Endothelial cell of umbilical vein (primary cell): ENCODE measurements around the gene SETX. TPM values are rescaled to one million over a fixed set of nuclear protein-coding genes. Genes with fewer than 3 reads are reported as not detected.

ENCODE experiments used
- BruUV-seq: library from RNA; stranded (reverse); fragments of 400-500 nt; replicated peaks from 2 replicates; lab custom pipeline; 2021; lab: Mats Ljungman, UMichigan
- CTCF ChIA-PET: fragments of 300-600, 350-600 bp; sonication (Branson Sonifier 250); formaldehyde crosslinking; loops from one replicate; lab custom pipeline; 2021; ENCODE audit warnings: antibody characterized with exemption, inconsistent platforms; lab: Charles Lee
- POLR2A ChIA-PET: fragments of 300-600, 350-600 bp; sonication (Branson Sonifier 250); formaldehyde crosslinking; loops from one replicate; lab custom pipeline; 2021; ENCODE audit warnings: antibody characterized with exemption, inconsistent platforms; lab: Charles Lee
- DNase-seq: peaks from one replicate; pipeline ENCODE4 v3.0.0-alpha.2; 2011; ENCODE audit warnings: low read depth, low spot score
- FAIRE-seq: peaks from 2 replicates; lab custom pipeline; 2011; peaks lifted over from hg19 to GRCh38; lab: Jason Lieb, UNC
- H2AFZ ChIP-seq: 2 replicates; pipeline ENCODE4 v1.6.0; 2012; ENCODE audit warnings: low read depth, low read length, control low read depth, inconsistent platforms
- H3K27ac ChIP-seq: 2 replicates; pipeline ENCODE4 v1.5.1; 2011; ENCODE audit warnings: low read depth, mild to moderate bottlenecking, control low read depth, low read length, moderate library complexity; ENCODE audit not compliant: insufficient read depth
- H3K27me3 ChIP-seq, 2 experiments: 2 replicates each; pipeline versions ENCODE4 v1.6.0 to v1.6.1; 2011; ENCODE audit warnings: low read length in 2 of 2, mixed read lengths in 1 of 2; ENCODE audit not compliant: control insufficient read depth in 2 of 2, insufficient read depth in 2 of 2
- H3K36me3 ChIP-seq, 2 experiments: 2 replicates in 1 of 2; 3 replicates in 1 of 2; pipeline ENCODE4 v1.5.1; 2011; ENCODE audit warnings: low read length in 2 of 2, mild to moderate bottlenecking in 1 of 2, moderate library complexity in 1 of 2; ENCODE audit not compliant: control insufficient read depth in 2 of 2, insufficient read depth in 2 of 2; ENCODE audit errors: extremely low read depth in 1 of 2
- H3K4me1 ChIP-seq: 3 replicates; pipeline ENCODE4 v1.5.1; 2011; ENCODE audit warnings: mild to moderate bottlenecking, low read length; ENCODE audit not compliant: control insufficient read depth, insufficient read depth; ENCODE audit errors: extremely low read depth
- H3K4me2 ChIP-seq: 2 replicates; pipeline ENCODE4 v1.6.1; 2011; ENCODE audit warnings: low read length, control low read depth, mixed read lengths; ENCODE audit not compliant: insufficient read depth
- H3K4me3 ChIP-seq, 3 experiments: fragments of 200-600 bp in 1 of 3; sonication (generic), shearing (Covaris generic) in 1 of 3; replicated peaks in 1 of 3; 2 replicates each; pipeline ENCODE4 v1.5.1; 2011 to 2016; ENCODE audit warnings: control low read depth in 3 of 3, low read length in 3 of 3, mild to moderate bottlenecking in 2 of 3, inconsistent platforms in 1 of 3, low read depth in 1 of 3, moderate library complexity in 1 of 3; ENCODE audit not compliant: insufficient read depth in 1 of 3
- H3K79me2 ChIP-seq: 2 replicates; pipeline ENCODE4 v1.6.0; 2012; ENCODE audit warnings: low read length, inconsistent platforms; ENCODE audit not compliant: control insufficient read depth, insufficient read depth
- H3K9ac ChIP-seq: replicated peaks from 2 replicates; pipeline ENCODE3; 2011; ENCODE audit warnings: low read length, control low read depth; ENCODE audit not compliant: insufficient read depth; ENCODE audit errors: extremely low read depth
- H3K9me1 ChIP-seq: replicated peaks from 3 replicates; pipeline ENCODE4 v1.6.0; 2011; ENCODE audit warnings: mild to moderate bottlenecking, low read length; ENCODE audit not compliant: control insufficient read depth, insufficient read depth; ENCODE audit errors: extremely low read depth
- H3K9me3 ChIP-seq: replicated peaks from 2 replicates; pipeline ENCODE4 v1.5.1; 2012; ENCODE audit warnings: low read length, inconsistent platforms; ENCODE audit not compliant: control insufficient read depth, insufficient read depth
- H4K20me1 ChIP-seq: replicated peaks from 2 replicates; pipeline ENCODE3; 2011; ENCODE audit warnings: mild to moderate bottlenecking, low read length; ENCODE audit not compliant: control insufficient read depth, insufficient read depth; ENCODE audit errors: extremely low read depth
- EZH2 ChIP-seq: IDR thresholded peaks from 2 replicates; pipeline ENCODE4 v1.6.1; 2012; ENCODE audit warnings: borderline replicate concordance, low read depth, mild to moderate bottlenecking, moderate library complexity, low read length, inconsistent platforms; ENCODE audit not compliant: severe bottlenecking
- FOS ChIP-seq: IDR thresholded peaks from 2 replicates; pipeline ENCODE4 v1.6.1; 2011; ENCODE audit warnings: mild to moderate bottlenecking, low read length, moderate library complexity, borderline replicate concordance; ENCODE audit not compliant: insufficient read depth
- GATA2 ChIP-seq: IDR thresholded peaks from 2 replicates; pipeline ENCODE4 v1.7.0; 2011; ENCODE audit warnings: low read depth, mild to moderate bottlenecking, moderate library complexity, mixed read lengths, low read length; ENCODE audit not compliant: insufficient read length, insufficient read depth
- JUN ChIP-seq: IDR thresholded peaks from 2 replicates; pipeline ENCODE4 v1.6.1; 2011; ENCODE audit warnings: borderline replicate concordance, low read depth; ENCODE audit not compliant: insufficient read length, insufficient read depth
- MYC ChIP-seq: IDR thresholded peaks from one replicate; pipeline ENCODE4 v1.6.1; 2011; ENCODE audit warnings: mild to moderate bottlenecking, low read depth, low read length
- POLR2A ChIP-seq: IDR thresholded peaks from 2 replicates; pipeline ENCODE4 v1.6.1; 2012; ENCODE audit warnings: low read depth, mild to moderate bottlenecking, control low read depth, low read length
- POLR2AphosphoS5 ChIP-seq: IDR thresholded peaks from 2 replicates; pipeline ENCODE4 v1.6.1; 2012; ENCODE audit warnings: low read depth, mild to moderate bottlenecking, control low read depth, low read length, moderate library complexity; ENCODE audit not compliant: insufficient read depth
- dilution Hi-C: fragments of 300-500 bp; cut with MboI; formaldehyde crosslinking; loops from one replicate; pipeline ENCODE4 v1.15.0; 2019; ENCODE audit warnings: low sequenced_read_pairs; ENCODE audit not compliant: extremely low pct_ligation_motif_present
- intact Hi-C: fragments of 100-400 bp; cut with micrococcal nuclease; formaldehyde crosslinking; loops from one replicate; pipeline ENCODE4 v1.10.0; 2022
- polyA plus RNA-seq, 4 experiments: library from polyadenylated mRNA; depleted of rRNA in 3 of 4; stranded (reverse) in 3 of 4; unstranded in 1 of 4; fragments of >200 nt; gene quantifications; 2 replicates each; pipeline versions ENCODE4 v1.2.1 to v1.2.3, GENCODE V29; 2011 to 2012; ENCODE audit warnings: missing spikeins in 1 of 4
- total RNA-seq: library from RNA; stranded (reverse); gene quantifications from 2 replicates; pipeline ENCODE4 v1.2.3, GENCODE V29; 2021
- TF ChIP-seq, protein P1 (sequence below): IDR thresholded peaks from 2 replicates; pipeline ENCODE4 v1.6.1; 2011; ENCODE audit not compliant: insufficient read depth, insufficient read length
- TF ChIP-seq, protein P2 (sequence below), 2 donors: IDR thresholded peaks; 1 replicate in 1 of 2; 2 replicates in 1 of 2; pipeline ENCODE4 v1.5.1; 2011; ENCODE audit warnings: low read length in 2 of 2, mild to moderate bottlenecking in 2 of 2, moderate library complexity in 2 of 2, control low read depth in 1 of 2, inconsistent platforms in 1 of 2, low read depth in 1 of 2; ENCODE audit not compliant: insufficient read depth in 1 of 2; ENCODE audit errors: extremely low read depth in 1 of 2

Gene SETX
- total and polyA plus RNA-seq, 2 donors (not counting 3 experiments of a cell fraction or from before 2014, with no cell fraction given) = 20.9 to 47.7 TPM

DNA sequence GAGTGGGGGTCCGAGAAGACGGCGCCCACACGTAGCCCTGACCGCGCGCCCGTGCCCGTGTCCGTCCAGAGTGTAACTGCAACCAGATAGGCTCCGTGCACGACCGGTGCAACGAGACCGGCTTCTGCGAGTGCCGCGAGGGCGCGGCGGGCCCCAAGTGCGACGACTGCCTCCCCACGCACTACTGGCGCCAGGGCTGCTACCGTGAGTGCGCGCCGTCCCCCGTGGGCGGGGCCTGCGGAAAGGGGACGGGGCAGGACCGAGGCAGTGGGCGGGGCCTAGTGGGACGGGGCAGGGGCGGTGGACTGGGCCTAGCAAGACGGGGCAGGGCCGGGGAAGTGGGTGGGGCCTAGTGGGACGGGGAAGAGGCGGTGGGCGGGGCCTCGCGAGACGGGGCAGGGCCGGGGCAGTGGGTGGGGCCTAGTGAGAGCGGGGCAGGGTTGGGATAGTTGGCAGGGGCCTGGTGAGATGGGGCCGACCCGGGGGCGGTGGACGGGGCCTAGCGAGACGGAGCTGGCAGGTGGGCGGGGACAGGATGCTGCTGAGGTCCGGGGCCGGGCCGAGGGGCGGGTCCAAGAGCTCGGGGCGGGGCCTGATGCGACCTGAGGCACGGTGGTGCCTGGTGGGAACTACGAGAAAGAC is 113.8 kb downstream of the SETX start:
- Histone ChIP-seq H3K9ac (no peak overlapping the region), H3K27me3 (peaks cover 4 to 5% of the 10 kb centered on the region in 2 experiments), H3K36me3 (no peaks in the 10 kb centered on the region), H3K79me2 (no peaks in the 10 kb centered on the region), H3K4me1 (peaks cover 7% of the 10 kb centered on the region), H4K20me1 (no peaks in the 10 kb centered on the region), H3K4me2 (peak overlapping the region; percentile 72), H3K27ac (no peak overlapping the region), H3K9me1 (no peaks in the 10 kb centered on the region), H2AFZ (peak overlapping the region; percentile 99), H3K9me3 (no peaks in the 10 kb centered on the region), H3K4me3 (peak overlapping the region; percentile 41 to 63 (median 54))
- ChIA-PET CTCF (interaction anchor here (1.0 to 10.1 kb wide), 5 partner anchors 12 to 478 kb away, joined by 3 to 408 read pairs (median 4); no protein-coding TSS in a partner anchor), POLR2A (no interaction called here)
- TF ChIP-seq POLR2AphosphoS5 (no peak), FOS (no peak), GATA2 (no peak), POLR2A (no peak), JUN (no peak), MYC (no peak), EZH2 (no peak)
- TF ChIP-seq, protein P1, sequence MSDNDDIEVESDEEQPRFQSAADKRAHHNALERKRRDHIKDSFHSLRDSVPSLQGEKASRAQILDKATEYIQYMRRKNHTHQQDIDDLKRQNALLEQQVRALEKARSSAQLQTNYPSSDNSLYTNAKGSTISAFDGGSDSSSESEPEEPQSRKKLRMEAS = no peak
- TF ChIP-seq, protein P2, sequence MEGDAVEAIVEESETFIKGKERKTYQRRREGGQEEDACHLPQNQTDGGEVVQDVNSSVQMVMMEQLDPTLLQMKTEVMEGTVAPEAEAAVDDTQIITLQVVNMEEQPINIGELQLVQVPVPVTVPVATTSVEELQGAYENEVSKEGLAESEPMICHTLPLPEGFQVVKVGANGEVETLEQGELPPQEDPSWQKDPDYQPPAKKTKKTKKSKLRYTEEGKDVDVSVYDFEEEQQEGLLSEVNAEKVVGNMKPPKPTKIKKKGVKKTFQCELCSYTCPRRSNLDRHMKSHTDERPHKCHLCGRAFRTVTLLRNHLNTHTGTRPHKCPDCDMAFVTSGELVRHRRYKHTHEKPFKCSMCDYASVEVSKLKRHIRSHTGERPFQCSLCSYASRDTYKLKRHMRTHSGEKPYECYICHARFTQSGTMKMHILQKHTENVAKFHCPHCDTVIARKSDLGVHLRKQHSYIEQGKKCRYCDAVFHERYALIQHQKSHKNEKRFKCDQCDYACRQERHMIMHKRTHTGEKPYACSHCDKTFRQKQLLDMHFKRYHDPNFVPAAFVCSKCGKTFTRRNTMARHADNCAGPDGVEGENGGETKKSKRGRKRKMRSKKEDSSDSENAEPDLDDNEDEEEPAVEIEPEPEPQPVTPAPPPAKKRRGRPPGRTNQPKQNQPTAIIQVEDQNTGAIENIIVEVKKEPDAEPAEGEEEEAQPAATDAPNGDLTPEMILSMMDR (IDR thresholded peaks at IDR 0.05; ENCODE audit: extremely low read depth in 1 of 2, insufficient read depth in 1 of 2, low read depth in 1 of 2, low read length in 2 of 2) = no peak
- DNase-seq = peak; percentile 92
- intact Hi-C loops = no loop called here
- peak; percentile 84 for FAIRE-seq
- dilution Hi-C loops = no loop called here
- no TSS peak for BruUV-seq
